Testis (tissue), 2 donors: ENCODE data around the gene LCLAT1.

Experiments used
- POLR2A ChIP-seq: fragments of 450-650 bp; IDR thresholded peaks from one replicate; pipeline ENCODE4 v1.6.1; 2017; ENCODE audit warnings: antibody characterized with exemption, mild to moderate bottlenecking, moderate library complexity
- TF ChIP-seq, protein P1 (sequence below), 3 experiments: fragments of 450-650 bp in 2 of 3; fragments of 200-600 bp in 1 of 3; sonication (generic) in 1 of 3; IDR thresholded peaks; one replicate each; pipeline ENCODE4 v1.5.1; 2016 to 2019; ENCODE audit warnings: antibody characterized with exemption in 3 of 3, mild to moderate bottlenecking in 2 of 3, moderate library complexity in 1 of 3

DNA sequence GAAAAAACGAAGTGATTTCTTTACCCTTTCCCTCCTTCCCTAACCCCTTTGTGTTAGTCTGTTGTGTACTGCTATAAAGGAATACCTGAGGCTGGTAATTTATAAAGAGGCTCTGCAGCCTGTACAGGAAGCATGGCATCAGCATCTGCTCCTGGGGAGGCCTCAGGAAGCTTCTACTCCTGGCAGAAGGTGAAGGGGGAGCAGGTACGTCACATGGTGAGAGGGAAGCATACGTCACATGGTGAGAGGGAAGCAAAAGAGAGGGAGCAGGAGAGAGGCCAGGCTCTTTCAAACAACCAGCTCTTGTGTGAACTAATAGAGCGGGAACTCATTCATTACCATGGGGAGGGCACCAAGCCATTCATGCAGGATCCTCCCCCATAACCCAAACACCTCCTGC is 234.0 kb downstream of the LCLAT1 start:
- TF ChIP-seq, protein P1, sequence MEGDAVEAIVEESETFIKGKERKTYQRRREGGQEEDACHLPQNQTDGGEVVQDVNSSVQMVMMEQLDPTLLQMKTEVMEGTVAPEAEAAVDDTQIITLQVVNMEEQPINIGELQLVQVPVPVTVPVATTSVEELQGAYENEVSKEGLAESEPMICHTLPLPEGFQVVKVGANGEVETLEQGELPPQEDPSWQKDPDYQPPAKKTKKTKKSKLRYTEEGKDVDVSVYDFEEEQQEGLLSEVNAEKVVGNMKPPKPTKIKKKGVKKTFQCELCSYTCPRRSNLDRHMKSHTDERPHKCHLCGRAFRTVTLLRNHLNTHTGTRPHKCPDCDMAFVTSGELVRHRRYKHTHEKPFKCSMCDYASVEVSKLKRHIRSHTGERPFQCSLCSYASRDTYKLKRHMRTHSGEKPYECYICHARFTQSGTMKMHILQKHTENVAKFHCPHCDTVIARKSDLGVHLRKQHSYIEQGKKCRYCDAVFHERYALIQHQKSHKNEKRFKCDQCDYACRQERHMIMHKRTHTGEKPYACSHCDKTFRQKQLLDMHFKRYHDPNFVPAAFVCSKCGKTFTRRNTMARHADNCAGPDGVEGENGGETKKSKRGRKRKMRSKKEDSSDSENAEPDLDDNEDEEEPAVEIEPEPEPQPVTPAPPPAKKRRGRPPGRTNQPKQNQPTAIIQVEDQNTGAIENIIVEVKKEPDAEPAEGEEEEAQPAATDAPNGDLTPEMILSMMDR (IDR thresholded peaks at IDR 0.05) = no peak
- TF ChIP-seq POLR2A = no peak
